ENCODE measurements around the gene CXCR6.

Gene CXCR6

DNA sequence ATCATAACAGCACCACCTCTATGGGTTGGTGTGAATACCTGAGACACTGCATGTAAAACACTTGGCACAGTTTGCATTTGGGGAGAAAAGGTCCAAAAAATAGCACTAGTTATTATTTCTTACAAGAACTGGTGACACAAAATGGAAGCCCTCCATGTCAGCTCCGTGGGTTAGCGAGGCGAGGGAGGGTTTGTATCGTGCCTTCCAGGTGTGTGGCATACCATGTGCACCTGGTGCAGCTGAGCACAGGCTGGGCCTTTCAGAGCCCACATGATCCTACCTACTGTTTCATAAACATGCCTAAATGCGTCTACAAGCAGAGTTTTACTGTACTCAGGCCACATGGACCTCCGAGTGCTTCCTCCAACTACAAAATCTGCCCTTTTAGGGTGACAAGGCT is 5.6 kb downstream of the CXCR6 start:
- peaks cover 0 to 92% of the 10 kb centered on the region in 2 experiments; a peak in 1 of 3 replicates for H3K36me3 ChIP-seq (ENCODE audit: control insufficient read depth in 2 of 2, insufficient read depth in 1 of 2, low read length in 2 of 2)
- ChIA-PET CTCF (interaction anchor here (0.7 kb wide), 1 partner anchor 29 kb away, joined by 3 read pairs; no protein-coding TSS in a partner anchor), POLR2A (no interaction called here)
- H3K4me1 ChIP-seq (ENCODE audit: control insufficient read depth, insufficient read depth, low read length): no peaks in the 10 kb centered on the region
- no peak overlapping the region for H3K27ac ChIP-seq (ENCODE audit: extremely low read depth, low read depth, low read length)
- no peak for TF ChIP-seq KLF16 (tag by site-specific recombination; IDR thresholded peaks at IDR 0.05)
- no peak for TF ChIP-seq ZNF785 (tag by site-specific recombination; IDR thresholded peaks at IDR 0.05)
- no peak for TF ChIP-seq ZNF394 (tag by site-specific recombination; IDR thresholded peaks at IDR 0.05; ENCODE audit: borderline replicate concordance)
- TF ChIP-seq ZNF426 (tag by site-specific recombination; IDR thresholded peaks at IDR 0.05): no peak
- TF ChIP-seq ZNF501 (tag by site-specific recombination; IDR thresholded peaks at IDR 0.05): no peak
- TF ChIP-seq, protein P1, sequence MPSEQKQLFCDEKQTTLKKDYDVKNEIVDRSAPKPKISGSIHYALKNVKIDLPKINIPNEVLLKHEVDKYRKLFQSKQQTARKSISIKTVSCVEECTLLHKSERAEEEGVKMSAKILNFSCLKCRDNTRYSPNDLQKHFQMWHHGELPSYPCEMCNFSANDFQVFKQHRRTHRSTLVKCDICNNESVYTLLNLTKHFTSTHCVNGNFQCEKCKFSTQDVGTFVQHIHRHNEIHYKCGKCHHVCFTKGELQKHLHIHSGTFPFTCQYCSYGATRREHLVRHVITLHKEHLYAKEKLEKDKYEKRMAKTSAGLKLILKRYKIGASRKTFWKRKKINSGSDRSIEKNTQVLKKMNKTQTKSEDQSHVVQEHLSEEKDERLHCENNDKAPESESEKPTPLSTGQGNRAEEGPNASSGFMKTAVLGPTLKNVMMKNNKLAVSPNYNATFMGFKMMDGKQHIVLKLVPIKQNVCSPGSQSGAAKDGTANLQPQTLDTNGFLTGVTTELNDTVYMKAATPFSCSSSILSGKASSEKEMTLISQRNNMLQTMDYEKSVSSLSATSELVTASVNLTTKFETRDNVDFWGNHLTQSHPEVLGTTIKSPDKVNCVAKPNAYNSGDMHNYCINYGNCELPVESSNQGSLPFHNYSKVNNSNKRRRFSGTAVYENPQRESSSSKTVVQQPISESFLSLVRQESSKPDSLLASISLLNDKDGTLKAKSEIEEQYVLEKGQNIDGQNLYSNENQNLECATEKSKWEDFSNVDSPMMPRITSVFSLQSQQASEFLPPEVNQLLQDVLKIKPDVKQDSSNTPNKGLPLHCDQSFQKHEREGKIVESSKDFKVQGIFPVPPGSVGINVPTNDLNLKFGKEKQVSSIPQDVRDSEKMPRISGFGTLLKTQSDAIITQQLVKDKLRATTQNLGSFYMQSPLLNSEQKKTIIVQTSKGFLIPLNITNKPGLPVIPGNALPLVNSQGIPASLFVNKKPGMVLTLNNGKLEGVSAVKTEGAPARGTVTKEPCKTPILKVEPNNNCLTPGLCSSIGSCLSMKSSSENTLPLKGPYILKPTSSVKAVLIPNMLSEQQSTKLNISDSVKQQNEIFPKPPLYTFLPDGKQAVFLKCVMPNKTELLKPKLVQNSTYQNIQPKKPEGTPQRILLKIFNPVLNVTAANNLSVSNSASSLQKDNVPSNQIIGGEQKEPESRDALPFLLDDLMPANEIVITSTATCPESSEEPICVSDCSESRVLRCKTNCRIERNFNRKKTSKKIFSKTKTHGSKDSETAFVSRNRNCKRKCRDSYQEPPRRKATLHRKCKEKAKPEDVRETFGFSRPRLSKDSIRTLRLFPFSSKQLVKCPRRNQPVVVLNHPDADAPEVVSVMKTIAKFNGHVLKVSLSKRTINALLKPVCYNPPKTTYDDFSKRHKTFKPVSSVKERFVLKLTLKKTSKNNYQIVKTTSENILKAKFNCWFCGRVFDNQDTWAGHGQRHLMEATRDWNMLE (tag by site-specific recombination; conservative IDR thresholded peaks at IDR 0.05; ENCODE audit: low read depth): no peak
- no peak for TF ChIP-seq ZEB2 (tag by site-specific recombination; IDR thresholded peaks at IDR 0.05)
- TF ChIP-seq ZNF433 (tag by site-specific recombination; IDR thresholded peaks at IDR 0.05; ENCODE audit: low read depth): no peak
- TF ChIP-seq ZNF354C (tag by site-specific recombination; IDR thresholded peaks at IDR 0.05; ENCODE audit: borderline replicate concordance, low read depth): no peak
- TF ChIP-seq ZBTB21 (tag by site-specific recombination; IDR thresholded peaks at IDR 0.05): no peak
- TF ChIP-seq, protein P2, sequence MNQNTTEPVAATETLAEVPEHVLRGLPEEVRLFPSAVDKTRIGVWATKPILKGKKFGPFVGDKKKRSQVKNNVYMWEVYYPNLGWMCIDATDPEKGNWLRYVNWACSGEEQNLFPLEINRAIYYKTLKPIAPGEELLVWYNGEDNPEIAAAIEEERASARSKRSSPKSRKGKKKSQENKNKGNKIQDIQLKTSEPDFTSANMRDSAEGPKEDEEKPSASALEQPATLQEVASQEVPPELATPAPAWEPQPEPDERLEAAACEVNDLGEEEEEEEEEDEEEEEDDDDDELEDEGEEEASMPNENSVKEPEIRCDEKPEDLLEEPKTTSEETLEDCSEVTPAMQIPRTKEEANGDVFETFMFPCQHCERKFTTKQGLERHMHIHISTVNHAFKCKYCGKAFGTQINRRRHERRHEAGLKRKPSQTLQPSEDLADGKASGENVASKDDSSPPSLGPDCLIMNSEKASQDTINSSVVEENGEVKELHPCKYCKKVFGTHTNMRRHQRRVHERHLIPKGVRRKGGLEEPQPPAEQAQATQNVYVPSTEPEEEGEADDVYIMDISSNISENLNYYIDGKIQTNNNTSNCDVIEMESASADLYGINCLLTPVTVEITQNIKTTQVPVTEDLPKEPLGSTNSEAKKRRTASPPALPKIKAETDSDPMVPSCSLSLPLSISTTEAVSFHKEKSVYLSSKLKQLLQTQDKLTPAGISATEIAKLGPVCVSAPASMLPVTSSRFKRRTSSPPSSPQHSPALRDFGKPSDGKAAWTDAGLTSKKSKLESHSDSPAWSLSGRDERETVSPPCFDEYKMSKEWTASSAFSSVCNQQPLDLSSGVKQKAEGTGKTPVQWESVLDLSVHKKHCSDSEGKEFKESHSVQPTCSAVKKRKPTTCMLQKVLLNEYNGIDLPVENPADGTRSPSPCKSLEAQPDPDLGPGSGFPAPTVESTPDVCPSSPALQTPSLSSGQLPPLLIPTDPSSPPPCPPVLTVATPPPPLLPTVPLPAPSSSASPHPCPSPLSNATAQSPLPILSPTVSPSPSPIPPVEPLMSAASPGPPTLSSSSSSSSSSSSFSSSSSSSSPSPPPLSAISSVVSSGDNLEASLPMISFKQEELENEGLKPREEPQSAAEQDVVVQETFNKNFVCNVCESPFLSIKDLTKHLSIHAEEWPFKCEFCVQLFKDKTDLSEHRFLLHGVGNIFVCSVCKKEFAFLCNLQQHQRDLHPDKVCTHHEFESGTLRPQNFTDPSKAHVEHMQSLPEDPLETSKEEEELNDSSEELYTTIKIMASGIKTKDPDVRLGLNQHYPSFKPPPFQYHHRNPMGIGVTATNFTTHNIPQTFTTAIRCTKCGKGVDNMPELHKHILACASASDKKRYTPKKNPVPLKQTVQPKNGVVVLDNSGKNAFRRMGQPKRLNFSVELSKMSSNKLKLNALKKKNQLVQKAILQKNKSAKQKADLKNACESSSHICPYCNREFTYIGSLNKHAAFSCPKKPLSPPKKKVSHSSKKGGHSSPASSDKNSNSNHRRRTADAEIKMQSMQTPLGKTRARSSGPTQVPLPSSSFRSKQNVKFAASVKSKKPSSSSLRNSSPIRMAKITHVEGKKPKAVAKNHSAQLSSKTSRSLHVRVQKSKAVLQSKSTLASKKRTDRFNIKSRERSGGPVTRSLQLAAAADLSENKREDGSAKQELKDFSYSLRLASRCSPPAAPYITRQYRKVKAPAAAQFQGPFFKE (tag by site-specific recombination; IDR thresholded peaks at IDR 0.05; ENCODE audit: borderline replicate concordance): no peak
- no peak for TF ChIP-seq ZSCAN16 (tag by site-specific recombination; IDR thresholded peaks at IDR 0.05)
- no peak overlapping the region for H3K4me3 ChIP-seq (ENCODE audit: low read depth, low read length)
- no peaks in the 10 kb centered on the region for H3K9me3 ChIP-seq (ENCODE audit: control insufficient read depth, insufficient read depth, low read depth, low read length)

DNA sequence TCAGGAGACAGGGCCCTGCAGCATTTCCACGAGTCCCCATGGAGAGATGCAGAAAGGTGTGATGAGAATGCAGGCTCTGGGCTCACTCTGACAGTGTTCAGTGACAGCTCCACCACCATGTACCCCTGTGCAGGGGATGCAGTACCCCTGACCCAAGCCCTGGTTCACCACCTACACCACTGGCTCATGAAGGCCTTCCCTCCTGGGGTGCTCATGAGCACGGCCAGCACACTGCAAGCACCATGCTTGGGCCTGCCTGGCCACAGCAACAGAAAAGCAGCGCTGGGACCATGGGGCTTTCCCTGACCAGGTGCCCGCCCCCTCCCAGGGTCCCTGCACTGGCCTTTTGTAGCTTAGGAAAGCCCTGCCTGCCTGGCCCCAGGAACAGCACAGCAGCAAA is 6.2 kb downstream of the CXCR6 start:
- peaks cover 0 to 97% of the 10 kb centered on the region in 2 experiments; a peak in 1 of 3 replicates for H3K36me3 ChIP-seq (ENCODE audit: control insufficient read depth in 2 of 2, insufficient read depth in 1 of 2, low read length in 2 of 2)

More for the DNA sequence above, 6.2 kb downstream of the CXCR6 start:
- no peak overlapping the region for H3K4me3 ChIP-seq (ENCODE audit: low read depth, low read length)
- no peaks in the 10 kb centered on the region for H3K9me3 ChIP-seq (ENCODE audit: control insufficient read depth, insufficient read depth, low read depth, low read length)
- H3K27ac ChIP-seq (ENCODE audit: extremely low read depth, low read depth, low read length): no peak overlapping the region
- no peaks in the 10 kb centered on the region for H3K4me1 ChIP-seq (ENCODE audit: control insufficient read depth, insufficient read depth, low read length)
- ChIA-PET POLR2A (no interaction called here), CTCF (no interaction called here)
- TF ChIP-seq ZNF324 (tag by site-specific recombination; IDR thresholded peaks at IDR 0.05) (no peak), ZSCAN16 (tag by site-specific recombination; IDR thresholded peaks at IDR 0.05) (no peak), ZNF571 (tag by site-specific recombination; IDR thresholded peaks at IDR 0.05) (no peak), HOXD13 (CRISPR knock-in tag; IDR thresholded peaks at IDR 0.05; ENCODE audit: borderline replicate concordance) (no peak), HOXC10 (CRISPR knock-in tag; IDR thresholded peaks at IDR 0.05) (no peak), ZNF221 (tag by site-specific recombination; IDR thresholded peaks at IDR 0.05; ENCODE audit: borderline replicate concordance) (no peak), SCRT1 (tag by site-specific recombination; IDR thresholded peaks at IDR 0.05; ENCODE audit: borderline replicate concordance) (no peak), SP3 (tag by site-specific recombination; IDR thresholded peaks at IDR 0.05) (no peak)
- TF ChIP-seq, protein P3, sequence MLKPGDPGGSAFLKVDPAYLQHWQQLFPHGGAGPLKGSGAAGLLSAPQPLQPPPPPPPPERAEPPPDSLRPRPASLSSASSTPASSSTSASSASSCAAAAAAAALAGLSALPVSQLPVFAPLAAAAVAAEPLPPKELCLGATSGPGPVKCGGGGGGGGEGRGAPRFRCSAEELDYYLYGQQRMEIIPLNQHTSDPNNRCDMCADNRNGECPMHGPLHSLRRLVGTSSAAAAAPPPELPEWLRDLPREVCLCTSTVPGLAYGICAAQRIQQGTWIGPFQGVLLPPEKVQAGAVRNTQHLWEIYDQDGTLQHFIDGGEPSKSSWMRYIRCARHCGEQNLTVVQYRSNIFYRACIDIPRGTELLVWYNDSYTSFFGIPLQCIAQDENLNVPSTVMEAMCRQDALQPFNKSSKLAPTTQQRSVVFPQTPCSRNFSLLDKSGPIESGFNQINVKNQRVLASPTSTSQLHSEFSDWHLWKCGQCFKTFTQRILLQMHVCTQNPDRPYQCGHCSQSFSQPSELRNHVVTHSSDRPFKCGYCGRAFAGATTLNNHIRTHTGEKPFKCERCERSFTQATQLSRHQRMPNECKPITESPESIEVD (tag by site-specific recombination; IDR thresholded peaks at IDR 0.05): no peak
- TF ChIP-seq, protein P4, sequence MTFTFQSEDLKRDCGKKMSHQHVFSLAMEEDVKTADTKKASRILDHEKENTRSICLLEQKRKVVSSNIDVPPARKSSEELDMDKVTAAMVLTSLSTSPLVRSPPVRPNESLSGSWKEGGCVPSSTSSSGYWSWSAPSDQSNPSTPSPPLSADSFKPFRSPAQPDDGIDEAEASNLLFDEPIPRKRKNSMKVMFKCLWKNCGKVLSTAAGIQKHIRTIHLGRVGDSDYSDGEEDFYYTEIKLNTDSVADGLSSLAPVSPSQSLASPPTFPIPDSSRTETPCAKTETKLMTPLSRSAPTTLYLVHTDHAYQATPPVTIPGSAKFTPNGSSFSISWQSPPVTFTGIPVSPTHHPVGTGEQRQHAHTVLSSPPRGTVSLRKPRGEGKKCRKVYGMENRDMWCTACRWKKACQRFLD (tag by site-specific recombination; IDR thresholded peaks at IDR 0.05): no peak
